Limb (tissue), 2 donors: Measurements from ENCODE around the gene PISD.
"Not testable (repeated sequence)": the region's sequence is repeated elsewhere in the genome, so short reads cannot be mapped to it uniquely, and the experiment has no call there.

Experiments used
- DNase-seq, 2 donors: peaks; one replicate each; pipeline ENCODE4 v3.0.0-alpha.2; 2016; ENCODE audit errors: extremely low spot score in 2 of 2

PISD gene

DNA sequence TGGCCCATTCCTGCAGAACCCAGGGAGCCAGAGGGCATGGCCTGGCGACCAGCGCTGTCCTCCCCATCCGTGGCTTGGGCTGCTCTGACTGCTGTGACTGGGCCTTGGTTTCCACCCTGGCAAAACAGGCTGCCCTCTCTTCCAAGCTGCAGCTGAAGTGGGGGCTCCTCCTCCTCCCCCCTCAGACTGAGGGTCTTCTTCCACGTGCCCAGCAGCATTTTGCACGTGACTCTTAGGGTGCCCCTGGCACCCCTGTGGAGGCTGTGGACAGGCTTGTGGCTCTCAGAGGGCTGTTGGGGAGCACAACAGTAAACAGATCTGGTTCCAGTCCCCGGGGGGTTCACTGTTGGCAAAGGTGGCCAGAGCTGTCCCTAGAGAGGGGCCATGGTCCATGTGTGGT lies 51.4 kb downstream of the PISD start:
- DNase-seq, result no peak

- DNase-seq, result no peak
Measured at GRCh38 chr22:31609716-31610115, 52.3 kb downstream of the PISD start.

DNA sequence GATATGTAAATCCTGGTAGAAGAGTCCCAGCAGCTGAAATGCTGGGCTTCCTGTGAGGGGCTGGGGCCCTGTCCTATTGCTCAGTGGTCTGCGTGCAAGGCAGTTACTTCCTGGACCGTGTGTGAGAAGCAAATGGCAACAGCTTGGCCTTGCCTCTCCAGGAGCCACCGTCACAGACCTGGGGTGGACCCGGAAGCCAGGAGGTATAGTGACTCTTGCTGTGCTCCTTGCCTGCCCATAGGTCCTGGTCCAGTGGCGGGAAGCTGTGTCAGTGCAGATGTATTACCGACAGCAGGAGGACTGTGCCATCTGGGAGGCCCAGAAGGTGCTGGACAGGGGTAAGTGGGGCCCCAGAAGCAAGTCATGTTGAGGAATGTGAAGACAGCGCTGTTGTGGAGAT lies 54.3 kb downstream of the PISD start:
- no peak for DNase-seq

DNA sequence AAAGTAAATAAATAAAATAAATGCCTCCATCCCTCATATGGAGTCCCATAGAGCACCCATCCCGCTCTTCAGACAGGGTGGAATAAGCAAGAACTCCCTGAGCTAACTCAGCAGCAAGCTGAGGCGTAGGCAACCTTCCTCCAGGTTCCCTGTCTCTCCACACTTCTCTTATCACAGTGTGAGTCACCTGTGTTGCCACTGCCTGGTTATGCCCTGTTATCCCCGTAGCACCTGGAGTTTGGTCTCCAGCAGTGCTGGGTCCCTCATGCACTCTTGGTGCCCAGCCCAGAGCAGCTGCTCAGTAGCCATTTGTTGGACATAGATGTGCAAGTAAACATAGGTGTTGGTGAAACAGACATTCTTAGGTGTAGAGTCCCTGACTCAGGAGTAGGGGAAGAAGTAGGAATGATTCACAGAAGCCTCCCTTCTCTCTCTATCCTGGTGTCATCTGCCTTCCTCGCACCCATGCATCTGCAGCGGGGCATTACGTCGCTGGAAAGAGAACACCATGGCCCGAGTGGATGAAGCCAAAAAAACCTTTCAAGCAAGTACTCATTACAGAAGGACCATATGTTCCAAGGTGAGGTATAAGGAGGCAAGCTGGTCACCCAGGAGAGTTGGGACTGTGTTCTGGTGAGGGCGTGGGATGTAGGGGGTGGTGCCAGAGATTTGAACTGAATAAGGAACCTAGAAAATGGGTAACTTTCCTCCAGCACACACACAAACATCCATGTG lies 56.0 kb downstream of the PISD start:
- DNase-seq, result no peak

DNA sequence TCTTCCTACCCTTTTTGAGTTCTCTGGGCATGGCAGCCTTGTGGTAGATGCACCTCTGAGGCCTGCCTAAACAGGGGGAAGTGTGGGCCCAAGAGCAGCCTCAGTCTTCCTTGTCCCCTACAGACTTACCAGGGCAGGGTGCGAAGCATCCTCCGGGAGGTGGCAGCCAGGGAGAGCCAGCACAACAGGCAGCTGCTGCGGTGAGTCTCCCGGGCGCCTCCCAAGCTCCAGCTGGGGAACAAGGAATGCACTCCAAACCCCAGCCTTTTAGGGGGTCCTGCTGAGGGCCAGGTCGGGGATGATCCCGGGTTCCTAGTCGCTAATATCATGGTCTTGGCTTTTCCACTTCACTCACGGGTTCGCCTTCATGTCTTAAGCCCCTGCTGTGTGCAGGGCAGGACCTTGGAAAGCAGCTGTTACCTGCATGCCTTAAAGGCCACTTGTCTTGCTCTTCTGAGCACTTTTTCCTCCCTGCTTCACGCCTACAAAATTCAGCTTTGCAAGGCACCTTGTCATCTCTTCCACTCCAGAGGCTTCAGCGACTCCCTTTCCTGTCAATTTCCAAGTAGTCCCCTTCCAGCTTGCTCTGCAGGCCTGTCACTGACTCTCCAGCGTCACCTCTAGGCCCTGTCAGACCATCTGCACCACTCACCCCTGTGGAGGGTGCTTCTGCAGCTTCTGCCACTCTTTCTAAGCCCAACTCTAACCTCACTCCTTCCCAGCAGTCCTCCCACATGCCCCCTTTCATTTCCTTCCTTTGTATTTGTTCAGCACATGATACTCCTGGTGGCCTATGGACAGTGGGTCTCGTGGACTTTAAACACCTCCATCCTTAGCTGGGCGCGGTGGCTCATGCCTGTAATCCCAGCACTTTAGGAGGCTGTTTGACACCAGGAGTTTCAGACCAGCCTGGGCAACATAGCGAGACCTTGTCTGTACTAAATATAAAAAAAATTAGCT lies 57.0 kb downstream of the PISD start:
- DNase-seq, result no peak

- no peak for DNase-seq
Measured at GRCh38 chr22:31604137-31604705, 57.8 kb downstream of the PISD start.

DNA sequence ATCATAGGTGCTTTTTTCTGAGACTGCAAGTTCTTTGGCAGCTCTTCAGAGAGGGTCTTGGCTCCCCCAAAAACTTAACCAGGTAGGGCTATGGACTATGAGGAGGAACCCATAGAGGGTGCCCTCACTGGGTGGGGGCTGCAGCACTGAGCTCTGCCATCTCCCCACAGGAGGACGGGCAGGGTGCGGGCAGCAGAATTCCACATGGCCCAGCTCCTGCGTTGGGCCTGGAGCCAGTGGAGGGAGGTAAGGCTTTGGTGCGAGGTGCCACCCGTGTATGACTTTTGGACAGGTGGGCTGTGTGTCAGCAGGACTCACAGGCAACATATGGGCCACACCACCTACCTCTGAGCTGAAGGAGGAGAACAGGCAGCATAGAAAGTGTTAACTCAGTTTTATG lies 58.4 kb downstream of the PISD start:
- DNase-seq, result no peak

DNA sequence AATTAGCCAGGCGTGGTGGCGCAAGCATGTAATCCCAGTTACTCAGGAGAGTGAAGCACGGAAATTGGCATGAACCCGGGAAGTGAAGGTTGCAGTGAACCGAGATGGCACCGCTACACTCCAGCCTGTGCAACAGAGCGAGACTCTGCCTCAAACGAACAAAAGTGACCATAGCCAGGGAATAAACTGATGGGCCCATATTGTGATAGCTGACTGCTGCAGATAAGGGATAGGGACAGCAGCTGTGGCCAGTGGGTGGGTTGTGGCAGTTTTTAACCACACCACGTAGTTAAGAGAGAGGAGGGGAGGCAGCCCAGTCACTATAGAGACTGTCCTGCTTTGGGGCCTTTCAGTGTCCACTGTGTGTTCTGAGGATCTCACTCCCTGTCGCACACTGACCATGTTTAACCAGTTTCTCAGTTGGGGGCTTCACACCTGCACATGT lies 58.9 kb downstream of the PISD start:
- no peak for DNase-seq

DNA sequence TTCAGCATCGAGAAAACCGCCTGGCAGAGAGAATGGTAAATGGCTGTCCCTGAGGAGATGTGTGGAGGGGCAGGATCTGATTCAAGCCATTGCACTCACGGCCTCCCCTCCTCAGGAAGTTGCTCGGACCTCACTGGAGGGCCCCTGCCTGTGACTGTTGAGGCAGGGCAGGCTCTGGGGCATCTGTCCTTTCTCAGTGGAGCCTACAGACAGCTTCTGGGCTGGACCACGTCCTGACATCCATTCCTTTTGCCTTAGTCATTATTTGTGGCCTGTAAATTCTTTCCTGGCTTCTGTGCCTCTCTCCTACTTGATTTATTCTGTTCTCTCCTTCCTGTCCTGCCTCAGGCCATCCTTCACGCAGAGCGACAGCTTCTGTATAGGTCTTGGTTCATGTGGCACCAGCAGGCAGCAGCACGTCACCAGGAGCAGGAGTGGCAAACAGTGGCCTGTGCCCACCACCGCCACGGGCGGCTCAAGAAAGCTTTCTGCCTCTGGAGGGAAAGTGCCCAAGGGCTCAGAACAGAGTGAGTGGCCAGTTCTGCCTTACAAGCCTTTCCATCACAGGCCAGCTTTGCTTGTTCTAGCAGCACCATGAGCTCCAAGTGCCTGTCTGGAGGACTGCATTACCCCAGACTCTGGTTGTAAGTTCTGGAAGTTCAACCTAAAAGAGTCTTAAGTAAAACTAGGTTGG lies 59.6 kb downstream of the PISD start:
- DNase-seq, result no peak

DNA sequence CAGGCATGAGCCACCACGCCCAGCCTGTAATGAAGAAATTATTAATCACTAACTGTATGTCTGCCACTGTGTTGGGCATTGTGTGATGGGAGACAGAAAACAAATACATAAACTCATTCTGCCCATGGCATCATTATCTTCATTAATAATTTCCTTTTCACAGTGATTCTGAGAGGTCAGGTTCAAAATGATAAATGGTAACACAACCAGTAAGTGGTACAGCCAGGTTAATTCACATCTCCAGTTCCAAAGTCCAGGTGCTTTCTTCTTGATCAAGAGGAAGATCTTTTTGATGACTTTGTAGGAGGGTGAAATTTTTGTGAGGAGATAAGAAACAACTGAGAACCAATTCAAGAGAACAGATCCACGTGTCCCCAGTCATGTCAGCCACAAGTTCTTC lies 66.7 kb downstream of the PISD start:
- DNase-seq, result no peak

- DNase-seq, result not testable (repeated sequence)
Measured at GRCh38 chr22:31590161-31590560, 71.9 kb downstream of the PISD start.

DNA sequence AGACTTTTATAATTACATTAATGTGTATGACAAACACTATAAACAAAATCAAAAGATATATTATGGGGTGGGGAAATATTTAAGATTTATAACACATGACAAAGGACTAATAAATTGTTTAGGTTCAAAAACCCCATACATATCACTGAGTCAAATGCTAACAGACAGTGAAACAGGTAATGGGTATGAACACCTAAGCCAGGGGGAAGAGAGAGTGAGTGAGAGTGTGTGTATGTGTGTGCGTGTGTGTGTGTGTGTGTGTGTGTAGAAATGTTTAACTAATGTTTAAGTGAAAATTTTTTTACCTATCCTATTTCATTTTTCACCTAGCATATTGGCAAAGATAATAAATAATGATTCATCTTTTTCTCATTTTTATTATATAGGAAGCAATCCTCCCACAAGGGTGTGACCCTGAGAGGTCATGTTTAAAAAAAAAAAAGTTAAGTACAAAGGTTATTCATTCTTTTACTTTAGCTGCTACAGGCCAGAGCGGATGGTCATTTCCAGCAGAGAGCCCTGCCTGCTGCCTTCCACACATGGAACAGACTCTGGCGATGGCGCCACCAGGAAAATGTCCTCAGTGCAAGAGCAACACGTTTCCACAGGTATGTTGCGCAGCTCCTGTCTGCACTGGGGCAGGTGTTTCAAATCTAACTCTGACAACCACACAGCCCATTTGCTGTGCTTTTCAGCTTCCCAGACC lies 72.9 kb downstream of the PISD start:
- no peak for DNase-seq

DNA sequence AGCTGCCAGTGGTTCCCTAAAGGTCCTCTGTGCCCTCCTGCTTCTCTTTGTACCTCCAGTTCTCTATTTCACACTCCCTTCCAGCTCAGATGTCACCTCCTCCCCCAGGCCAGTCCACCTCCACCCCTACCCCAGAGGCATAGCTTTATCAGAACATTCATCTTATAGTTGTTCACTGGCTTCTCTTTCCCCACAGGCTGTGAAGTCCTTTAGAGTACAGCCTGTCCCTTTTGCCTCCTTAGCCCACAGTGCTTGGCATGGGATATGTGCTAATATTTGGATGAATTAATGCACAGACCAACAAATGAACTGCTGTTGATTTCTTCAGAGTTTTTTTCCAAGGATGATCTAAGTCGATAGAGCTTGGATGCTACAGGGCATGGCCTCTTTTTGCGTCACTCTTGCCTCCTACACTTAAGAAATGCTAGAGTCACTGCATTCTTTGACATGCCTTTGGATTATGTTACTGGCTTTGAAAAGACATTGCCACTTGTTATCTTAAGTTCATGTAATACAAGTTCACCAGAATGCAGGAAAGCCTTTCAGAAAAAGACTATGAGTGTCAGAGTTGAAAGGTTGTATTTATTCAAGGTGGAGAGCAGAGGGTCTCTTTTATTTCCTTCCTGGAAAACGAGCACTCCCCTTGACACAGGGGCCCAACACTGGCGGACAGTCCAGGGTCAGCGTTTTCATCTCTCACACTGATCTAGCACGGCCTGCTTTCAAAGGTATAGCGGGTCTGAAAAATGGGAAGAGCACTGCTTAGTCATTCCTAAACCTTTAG lies 75.7 kb downstream of the PISD start:
- no peak for DNase-seq

- DNase-seq, result no peak
Measured at GRCh38 chr22:31585161-31585859, 76.7 kb downstream of the PISD start.

GRCh38 chr22:31584804-31585160 lies 77.2 kb downstream of the PISD start:
- DNase-seq, result no peak

GRCh38 chr22:31583861-31584485 lies 78.0 kb downstream of the PISD start:
- DNase-seq, result no peak

DNA sequence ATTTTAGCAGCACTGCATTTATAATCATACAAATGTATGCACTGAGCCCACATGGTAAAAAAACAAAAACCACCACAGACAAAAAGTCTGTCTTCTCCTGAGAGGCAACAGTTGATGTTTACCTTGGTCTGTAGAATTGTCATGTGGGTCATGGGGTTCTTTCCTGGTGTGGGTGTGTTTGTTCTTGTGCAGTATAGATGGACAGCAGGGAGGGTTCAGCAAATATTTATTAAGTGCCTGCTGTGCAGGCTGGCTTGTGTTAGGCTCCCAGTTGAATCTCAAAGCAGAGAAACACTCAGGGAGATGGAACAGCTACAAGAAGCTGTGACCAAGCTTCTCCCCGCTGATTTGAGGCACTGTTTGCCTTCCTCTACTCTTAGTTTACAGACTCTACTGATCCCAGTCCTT lies 82.2 kb downstream of the PISD start:
- DNase-seq, result no peak

- no peak for DNase-seq
Measured at GRCh38 chr22:31578171-31578570, 83.8 kb downstream of the PISD start.

GRCh38 chr22:31577711-31578110 lies 84.3 kb downstream of the PISD start:
- no peak for DNase-seq
